Omental fat pad (tissue), 4 donors: ENCODE measurements around the gene ASB4. TPM values are rescaled to one million over a fixed set of nuclear protein-coding genes. Genes with fewer than 3 reads are reported as not detected.

Experiments used
- ATAC-seq: fragments of 150-250 bp; one replicate; pipeline ENCODE4 v1.9.1; 2016; ENCODE audit warnings: mild to moderate bottlenecking, moderate library complexity; ENCODE audit not compliant: low FRiP score
- DNase-seq: peaks from one replicate; pipeline ENCODE4 v3.0.0-alpha.2; 2019; ENCODE audit warnings: low spot score
- CTCF ChIP-seq, 3 donors: fragments of 450-650 bp; IDR thresholded peaks; one replicate each; pipeline ENCODE4 v1.5.1; 2016 to 2017; ENCODE audit warnings: antibody characterized with exemption in 3 of 3, mild to moderate bottlenecking in 3 of 3, moderate library complexity in 2 of 3
- total RNA-seq, 4 donors: library from RNA; depleted of rRNA; stranded (reverse); fragments of >200 nt; gene quantifications; one replicate each; pipeline ENCODE4 v1.1.0, GENCODE V29; 2016

Gene ASB4
- total RNA-seq, 4 donors from 2014 or later = 0.12 to 0.28 TPM; not detected in 2

GRCh38 chr7:95579318-95579717, 93.6 kb downstream of the ASB4 start:
- TF ChIP-seq CTCF (IDR thresholded peaks at IDR 0.05) = no peak
- ATAC-seq = no peak
- no peak for DNase-seq

GRCh38 chr7:95581467-95581866, 95.7 kb downstream of the ASB4 start:
- no peak for DNase-seq
- ATAC-seq = no peak
- no peak for TF ChIP-seq CTCF (IDR thresholded peaks at IDR 0.05)

GRCh38 chr7:95582578-95583293, 97.0 kb downstream of the ASB4 start:
- ATAC-seq = no peak
- DNase-seq = no peak
- TF ChIP-seq CTCF (IDR thresholded peaks at IDR 0.05) = no peak

GRCh38 chr7:95583834-95584621, 98.3 kb downstream of the ASB4 start:
- TF ChIP-seq CTCF (IDR thresholded peaks at IDR 0.05) = no peak
- no peak for ATAC-seq
- no peak for DNase-seq

- TF ChIP-seq CTCF (IDR thresholded peaks at IDR 0.05) = no peak
- DNase-seq (no peak), ATAC-seq (no peak)
These were observed 99.2 kb downstream of the ASB4 start for GRCh38 chr7:95584769-95585425.

- ATAC-seq (no peak), DNase-seq (no peak)
- no peak for TF ChIP-seq CTCF (IDR thresholded peaks at IDR 0.05)
These were observed 99.7 kb downstream of the ASB4 start for GRCh38 chr7:95585426-95585789.
